Fibroblast of skin of right quadriceps (primary cell): ENCODE measurements around the gene CSTB.

Experiments
- DNase-seq: peaks from one replicate; pipeline ENCODE4 v3.0.0-alpha.2; 2013

The CSTB gene

DNA sequence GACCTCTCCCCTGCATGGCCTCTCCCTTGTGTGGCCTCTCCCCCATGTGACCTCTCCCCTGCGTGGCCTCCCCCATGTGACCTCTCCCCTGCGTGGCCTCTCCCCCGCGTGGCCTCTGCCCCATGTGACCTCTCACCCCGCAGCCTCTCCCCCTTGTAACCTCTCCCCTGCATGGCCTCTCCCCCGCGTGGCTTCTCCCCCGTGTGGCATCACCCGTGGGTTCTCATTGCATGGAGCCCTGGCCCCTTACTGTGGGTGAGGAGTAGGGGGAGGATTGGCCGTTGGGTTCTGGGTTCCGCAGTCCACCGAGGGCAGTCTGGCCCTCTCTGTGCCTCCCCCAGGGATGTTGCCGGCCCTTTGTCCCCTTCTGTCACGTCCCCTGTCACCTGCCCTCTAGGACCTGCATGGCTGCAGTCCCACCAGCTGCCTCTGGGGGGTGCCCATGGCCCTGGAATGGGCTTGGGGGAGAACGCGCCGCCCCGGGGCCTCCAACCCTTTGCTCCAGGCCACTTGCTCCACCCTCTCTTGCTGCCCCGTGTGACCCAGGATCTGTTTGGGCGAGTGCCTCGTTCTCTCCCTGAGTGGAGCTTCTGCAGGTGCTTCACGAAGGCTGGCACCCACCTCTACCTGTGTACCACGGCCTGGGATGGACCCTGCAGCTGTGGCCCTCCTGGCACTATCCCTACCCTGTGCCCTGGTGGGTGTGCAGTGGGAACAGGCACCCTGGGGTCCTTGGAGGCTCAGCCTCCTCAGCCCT, 34.6 kb upstream of the CSTB start:
- peak; percentile 48 for DNase-seq

DNA sequence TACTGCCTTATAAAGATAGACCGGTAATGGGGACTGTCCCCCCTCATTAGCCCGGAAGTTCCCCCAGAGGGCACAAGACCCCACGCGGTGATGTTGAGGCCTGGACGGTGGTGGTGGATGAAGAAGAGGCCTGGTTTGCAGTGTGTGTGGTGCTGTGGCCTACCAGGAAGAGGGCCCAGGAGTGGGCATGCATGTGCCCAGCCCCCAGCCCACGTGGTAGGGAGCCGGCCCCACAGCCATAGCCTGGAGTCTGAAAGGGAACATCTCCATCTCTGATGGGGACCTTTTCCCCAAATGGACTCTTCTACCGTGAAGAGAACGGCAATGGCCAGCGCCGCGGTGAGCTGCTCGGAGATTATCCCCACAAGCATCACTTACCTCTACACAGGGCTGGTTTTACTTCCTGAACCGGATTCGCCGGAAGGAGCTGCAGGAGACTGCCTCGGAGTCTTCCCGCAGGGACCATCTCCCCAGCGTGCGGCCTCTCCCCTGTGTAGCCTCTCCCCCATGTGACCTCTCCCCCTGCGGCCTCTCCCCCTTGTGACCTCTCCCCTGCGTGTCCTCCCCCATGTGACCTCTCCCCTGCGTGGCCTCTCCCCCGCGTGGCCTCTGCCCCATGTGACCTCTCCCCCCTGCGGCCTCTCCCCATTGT, 33.9 kb upstream of the CSTB start:
- DNase-seq: no peak

DNA sequence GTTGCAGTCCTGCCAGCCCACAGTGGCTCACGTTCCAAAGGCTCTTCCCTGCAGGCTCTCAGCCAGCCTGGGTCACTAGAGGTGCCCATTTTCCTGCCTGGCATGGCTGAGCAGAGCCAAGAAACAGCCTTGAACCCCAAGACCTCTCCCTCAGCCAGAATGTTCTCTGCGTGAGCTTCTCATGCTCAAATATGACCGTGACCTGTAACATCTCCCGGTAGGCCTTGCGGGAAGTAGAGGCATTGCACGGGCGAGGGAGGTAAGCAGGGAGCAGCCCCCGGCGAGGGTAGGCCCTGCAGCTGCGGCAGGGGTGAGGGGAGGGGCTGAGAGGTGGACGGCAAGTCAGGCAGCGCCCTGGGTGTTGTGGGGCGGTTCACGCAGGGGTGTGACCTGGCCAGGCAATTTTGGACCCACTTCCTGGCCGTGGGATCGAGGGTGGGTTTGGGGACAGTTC, 33.3 kb upstream of the CSTB start:
- DNase-seq: no peak

DNA sequence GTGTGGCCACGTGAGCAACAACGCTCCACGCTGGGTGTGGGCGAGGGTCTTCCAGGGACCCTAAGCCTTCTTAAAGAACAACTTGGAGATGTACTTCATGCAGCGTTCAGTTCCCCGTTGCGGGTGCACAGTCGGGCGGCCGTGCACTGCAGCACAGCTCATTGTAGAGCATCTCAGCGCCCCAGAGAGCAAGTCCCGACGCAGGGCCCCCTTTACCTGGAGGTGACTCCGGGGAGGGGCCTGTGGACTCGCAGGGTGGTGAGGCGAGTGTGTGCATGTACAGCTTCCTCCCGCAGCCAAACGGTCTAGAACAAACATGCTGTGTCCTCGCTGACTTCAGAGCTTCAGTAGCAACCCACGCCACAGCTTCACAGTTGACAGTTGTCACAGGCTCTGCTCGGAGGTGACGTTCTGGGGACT, 32.7 kb upstream of the CSTB start:
- DNase-seq: no peak

DNA sequence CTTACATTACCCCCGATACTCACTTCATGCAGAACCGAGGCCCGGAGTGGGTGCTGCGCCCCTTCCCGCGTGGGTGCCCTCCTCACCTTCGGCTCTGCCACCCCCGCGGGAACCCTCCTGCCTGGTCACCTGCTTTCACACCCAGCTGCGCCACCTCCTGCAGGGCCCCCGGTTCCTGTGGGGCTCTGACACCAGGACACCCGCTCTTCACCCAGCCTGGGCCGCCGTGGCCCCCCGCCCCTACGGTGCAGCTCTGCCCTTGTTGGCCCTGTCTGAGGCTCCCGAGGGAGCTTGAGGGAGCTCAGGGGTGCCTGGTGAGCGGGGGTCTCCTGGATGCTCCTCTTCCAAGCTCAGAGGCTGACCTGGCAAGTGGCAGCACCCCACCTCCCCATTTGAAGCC, 32.3 kb upstream of the CSTB start:
- DNase-seq: no peak

DNA sequence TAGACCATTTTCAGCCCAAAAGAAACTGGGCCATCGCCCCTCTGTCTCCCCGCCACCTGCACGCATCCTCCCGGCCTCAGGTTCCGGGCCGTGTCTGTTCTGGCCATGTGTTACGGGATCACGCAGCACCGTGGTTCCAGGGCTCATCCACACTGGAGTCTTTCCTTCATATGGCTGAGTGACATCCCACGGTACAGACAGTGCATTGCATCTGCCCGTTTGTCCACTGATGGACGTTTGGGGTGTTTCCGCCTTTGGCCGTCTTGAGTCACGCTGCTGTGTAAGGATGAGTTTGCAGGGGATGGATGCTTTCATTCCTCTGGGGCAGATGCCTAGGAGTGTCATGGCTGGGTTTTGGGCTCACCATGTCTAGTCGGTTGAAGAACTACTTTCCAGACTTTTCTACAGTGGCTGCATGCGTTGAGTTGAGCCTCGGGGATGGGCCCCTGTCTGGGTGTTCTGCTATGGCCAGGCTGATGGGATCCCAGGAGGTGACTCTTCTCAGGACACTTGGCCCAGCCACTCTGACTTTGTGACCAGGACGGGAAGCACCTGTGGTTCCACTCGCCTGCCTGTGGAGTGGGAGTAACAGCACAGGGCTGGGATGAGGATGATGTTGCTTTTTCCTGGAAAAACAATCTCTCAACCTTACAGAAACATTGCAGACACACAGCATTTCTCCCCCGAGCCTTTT, 30.1 kb upstream of the CSTB start:
- no peak for DNase-seq

DNA sequence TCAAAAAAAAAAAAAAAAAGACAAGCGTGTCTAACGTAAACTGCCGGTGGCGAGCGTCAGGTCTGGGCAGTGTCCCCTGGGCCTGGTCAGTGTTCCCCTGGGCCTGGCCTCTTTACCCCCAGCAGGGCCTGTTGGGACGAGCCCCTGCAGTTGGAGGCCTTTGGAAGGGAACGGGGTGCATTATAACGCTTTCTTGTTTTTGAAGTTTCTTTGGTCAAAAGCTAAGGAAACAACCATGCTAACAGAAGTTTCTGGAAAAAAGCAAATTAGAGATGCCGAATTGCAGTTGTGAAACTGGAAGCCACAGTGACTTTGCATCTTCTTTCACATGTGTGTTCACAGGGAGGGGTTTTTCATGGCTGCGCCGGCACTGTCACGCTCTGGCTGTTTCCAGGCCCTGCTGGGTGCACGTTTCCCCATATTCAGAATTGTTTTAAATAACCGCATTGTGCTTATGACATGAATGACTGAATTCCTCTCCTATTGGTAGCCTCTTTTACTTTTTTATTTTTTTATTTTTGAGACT, 29.2 kb upstream of the CSTB start:
- no peak for DNase-seq

DNA sequence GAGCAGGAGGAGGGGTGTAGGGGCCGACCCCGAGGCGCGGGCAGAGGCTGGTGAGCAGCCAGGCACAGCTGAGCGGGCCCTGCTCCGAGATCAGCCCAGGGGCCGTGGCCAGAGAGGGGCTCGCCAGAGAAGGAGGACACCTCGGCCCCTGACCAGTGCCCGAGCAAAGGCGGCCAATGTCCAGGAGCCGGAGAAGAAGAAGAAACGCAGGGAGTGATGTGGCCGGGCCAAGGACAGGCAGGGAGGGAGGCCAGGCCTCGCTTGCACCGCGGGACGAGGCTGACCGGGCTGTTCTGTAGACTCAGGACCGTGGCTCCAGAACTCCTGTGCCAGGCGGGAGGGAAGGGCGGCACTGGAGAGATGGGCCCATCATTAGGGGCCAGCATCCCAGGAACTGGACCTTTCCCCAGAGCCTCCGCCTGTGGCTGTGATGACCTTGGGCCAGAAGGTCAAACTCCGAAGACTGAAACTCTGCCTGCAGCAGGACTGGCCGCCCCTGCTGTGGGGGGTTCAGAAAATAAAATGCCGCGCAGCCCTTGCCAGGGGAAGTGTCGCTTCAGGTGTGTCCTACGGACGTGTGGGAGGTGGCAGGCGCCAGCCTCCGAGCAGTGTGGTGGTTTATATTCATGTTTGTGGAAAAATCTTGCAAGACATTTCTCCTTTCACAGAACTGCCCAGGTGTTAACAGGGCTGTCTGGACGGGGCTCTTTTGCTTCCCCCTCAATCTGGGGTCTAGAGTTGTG, 27.6 kb upstream of the CSTB start:
- no peak for DNase-seq

DNA sequence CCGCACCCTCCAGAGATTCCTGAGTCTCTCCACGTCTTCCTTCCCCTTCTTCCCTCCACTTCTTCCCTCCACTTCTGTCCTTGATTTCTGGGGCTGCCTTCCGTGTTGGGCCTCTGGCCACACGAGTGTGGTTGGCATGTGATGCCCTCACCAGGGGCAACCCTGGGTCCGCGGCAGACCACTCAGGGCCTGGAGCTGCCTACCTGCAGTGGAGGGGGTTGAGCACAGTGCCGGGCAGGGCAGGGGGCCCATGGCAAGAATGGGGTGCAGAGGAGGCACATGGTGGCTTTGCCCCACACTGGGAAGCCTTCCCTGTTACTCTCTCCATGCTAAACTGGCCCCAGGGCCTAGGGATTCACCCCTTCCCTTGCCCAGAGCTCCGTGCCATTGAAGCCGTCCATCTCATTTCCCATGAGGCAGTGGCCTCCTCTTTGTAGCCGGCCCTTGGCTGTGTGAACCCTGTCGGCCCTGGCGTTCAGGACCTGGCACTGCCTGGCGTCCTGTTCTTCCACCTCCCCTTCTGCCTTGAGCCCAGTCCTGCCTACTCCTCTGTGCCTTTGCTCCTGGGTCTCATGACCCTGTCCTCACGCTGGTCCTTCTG, 26.7 kb upstream of the CSTB start:
- no peak for DNase-seq

DNA sequence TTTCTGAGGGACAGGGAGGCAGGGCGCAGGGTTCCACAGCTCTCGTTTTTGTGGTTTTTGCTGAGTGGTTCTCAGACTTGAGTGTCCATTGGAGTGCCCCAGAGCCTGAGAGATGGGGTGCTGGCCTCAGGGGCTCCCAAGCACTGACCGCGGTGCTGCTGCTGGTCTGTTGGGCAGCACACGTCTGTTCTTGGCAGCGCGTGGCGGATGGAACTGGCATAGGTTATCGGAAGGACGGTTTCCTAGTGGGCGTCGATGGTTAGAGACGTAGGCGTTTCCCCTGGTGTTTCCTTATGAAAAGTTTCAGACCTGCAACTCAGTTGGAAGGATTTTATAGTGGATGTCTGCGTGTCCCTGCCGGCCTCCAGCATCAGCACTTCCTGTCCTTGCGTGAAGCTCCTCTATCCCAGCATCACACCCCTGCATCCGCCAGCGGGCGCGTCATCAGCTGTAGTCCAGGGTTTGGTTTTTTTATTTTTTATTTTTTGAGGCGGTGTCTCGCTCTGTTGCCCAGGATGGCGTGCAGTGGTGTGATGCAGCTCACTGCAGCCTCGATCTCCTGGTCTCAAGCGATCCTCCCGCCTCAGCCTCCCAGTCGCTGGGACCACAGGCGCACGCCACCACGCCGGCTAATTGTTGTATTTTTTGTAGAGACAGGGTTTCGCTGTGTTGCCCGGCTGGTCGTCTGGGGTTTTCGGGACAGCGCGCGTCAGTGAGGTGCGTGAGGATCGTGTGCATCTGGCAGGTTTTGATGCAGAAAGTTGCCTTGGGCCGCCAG, 25.1 kb upstream of the CSTB start:
- DNase-seq: no peak

DNA sequence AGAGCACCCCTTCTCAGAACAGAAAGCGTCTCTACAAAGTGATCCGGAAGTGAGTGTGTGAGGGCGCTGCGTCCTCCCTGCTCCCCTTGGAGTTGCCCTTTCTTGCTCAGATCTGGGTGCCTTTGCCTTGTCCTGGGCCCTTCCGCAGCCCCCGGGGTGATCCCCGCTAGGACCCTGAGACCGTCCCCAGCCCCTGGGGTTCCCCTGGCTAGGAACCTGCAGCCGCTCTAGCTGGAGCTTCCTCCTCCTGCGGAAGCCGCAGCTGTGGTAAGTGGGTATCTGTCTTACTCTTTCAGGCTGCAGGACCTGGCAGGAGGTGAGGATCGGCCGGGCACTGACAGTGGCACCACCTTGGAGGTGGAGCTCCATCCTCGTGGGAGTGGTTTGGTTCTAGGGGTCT, 24.5 kb upstream of the CSTB start:
- no peak for DNase-seq

DNA sequence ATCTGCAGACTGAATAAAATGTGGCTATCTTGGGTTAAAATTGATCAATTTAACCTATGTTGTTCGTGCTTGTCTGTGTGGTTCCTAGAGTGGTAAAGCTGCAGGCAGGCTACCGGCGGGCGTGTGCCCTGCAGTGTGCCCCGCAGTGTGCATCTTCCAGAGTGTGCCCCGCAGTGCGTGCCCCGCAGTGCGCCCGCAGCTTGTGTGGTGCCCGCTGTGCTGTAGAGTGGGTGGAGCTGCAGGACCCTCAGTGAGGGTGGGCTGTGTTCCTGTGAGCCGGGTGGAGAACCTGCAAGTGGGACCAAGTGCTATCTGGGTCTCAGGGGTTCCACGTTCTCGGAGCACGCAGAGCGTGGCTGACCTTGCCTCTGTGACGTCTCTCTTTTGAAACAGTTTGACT, 24.0 kb upstream of the CSTB start:
- DNase-seq: no peak

DNA sequence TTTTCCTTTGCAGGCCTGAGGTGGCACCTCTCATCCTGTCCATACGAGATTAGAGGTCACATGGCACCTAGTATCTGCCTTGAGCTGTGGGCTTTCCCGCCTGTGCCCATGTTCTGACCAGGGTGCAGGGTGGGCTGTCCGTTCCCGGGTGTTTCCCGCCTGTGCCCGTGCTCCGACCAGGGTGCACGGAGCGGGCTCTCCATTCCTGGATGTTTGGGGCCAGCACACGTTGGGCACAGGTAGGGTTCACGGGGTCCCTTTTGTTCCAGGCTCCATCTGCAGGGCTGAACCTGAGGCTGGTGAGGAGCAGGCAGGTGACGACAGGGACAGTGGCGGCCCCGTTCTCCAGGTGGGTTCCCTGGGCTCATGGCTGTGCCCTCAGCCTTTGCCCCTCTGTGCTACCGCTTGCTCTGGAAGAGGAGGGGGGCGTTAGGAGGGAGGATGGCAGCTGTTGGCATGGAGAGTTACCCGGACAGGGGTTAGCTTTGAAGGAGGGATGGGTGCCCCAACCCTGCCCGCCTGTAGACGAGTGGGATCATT, 23.3 kb upstream of the CSTB start:
- DNase-seq: no peak

DNA sequence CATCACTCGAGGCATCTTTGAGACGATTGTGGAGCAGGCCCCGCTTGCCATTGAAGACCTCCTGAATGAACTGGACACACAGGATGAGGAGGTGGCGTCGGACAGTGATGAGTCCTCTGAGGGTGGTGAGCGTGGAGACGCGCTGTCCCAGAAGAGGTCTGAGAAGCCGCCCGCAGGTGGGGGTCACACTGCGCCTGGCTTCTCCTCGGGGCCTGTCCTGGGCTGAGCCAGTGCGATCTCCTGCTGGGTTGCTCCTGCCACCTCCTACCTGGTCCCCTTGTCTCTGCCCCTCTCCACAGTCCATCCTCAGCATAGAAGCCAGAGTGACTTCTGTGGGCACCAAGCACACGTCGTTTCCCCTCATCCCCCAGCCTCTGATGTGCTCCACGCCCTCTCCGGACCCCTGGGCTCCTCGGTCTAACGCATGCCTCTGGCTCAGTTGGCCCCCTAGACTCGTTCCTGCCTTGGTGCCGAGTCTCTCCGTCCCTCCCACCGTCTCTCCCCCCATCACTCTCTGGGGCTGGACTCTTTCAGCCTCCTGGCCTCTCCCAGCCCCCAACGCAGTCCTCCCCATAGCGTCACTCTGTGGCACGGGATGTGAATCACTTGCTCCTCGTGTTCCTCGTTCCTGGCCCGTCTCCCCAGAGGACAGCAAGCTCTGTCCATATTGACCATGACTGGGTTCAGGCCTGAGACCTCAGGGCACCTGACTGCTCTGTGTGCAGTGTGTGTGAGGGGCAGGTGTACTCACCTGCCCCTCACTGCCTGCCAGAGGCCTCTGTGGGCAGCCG, 22.0 kb upstream of the CSTB start:
- DNase-seq: no peak

DNA sequence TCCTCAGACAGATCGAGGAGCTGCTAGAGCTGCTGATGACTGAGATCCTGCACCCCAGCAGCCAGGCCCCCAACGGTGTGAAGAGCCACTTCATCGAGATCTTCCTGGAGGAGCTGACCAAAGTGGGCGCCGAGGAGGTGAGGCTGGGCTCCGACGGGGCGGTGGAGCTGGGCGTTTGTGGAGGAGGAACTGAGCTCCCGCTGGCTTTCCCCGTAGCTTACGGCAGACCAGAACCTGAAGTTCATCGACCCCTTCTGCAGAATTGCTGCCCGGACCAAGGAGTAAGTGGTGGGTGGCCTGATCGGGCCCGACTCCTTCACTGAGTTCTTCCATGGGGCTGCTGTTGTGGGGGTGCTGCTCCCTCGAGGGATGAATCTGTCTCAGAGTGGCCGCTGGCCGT, 21.3 kb upstream of the CSTB start:
- DNase-seq: no peak

DNA sequence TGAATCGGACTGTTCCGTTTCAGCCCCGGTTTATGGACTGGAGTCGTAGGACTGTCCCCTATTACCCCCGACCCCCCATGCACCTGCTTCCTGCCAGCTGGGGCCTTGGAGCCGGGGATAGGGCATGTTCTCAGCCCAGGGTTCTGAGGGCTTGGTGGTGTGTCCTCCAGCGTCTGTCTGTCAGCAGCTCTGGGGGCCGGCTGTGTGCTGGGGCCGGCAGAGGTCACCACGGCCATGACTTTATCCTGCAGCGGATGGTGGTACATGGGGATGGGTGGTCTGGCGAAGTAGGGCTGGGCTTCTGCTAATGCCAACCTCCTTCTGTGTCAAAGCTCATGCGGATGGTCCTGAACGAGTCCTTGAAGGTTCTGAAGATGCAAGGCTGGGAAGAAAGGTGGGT, 18.7 kb upstream of the CSTB start:
- DNase-seq: no peak

DNA sequence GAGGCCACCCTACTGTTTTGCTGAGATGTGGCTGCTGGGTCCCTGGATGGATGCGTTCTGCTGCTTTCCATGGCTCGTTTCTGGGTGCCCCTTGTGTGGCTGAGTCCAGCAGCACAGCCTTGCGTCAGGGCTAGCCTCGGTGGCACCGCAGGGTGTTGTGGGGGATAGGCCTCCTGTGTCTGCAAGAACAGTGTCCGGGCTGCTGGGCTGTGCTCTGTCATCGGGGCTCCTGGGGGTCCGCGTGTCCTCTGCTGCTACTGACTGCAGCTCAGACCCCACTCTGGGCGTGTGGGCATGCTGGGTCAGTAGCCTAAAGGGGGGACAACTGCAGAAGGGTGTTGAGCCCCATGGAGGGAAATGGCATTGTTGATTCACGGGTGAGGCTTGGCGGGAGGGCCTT, 18.2 kb upstream of the CSTB start:
- no peak for DNase-seq

DNA sequence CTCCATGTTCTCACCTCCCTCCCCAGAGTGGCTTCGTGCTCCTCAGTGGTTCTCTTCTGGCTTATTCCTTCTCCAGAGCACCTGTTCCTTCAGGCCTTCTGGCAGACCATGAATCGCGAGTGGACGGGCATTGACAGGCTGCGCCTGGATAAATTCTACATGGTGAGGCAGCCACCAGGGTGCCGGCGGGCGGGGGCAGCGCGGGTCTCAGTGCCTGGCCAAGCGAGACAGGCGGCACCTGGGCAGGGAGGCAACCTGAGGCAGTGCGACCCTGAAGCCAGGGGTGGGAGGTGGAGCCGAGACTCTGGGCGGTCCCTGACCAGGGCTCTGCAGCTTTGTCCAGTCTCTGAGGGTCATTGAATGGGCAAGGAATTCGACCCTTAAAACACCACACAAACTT, 17.1 kb upstream of the CSTB start:
- no peak for DNase-seq

DNA sequence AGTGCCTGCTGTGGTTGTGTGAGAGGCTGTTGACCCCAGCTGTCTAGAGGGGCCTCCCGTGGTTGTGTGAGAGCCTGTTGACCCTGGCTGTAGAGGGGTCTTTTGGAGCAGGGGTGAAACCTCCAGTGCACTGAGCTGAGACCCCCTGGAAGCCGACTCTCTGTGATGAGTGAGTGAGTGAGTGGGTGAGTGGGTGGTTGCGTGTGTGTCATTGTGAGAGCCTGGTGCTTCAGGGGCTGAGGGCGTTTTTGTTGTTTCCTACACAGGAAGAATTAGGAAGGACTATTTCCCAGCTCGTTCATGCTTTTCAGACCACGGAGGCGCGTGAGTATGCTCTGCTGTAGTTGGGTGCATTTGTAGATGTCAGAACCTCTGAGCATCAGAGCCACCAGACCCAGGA, 16.3 kb upstream of the CSTB start:
- DNase-seq: no peak

DNA sequence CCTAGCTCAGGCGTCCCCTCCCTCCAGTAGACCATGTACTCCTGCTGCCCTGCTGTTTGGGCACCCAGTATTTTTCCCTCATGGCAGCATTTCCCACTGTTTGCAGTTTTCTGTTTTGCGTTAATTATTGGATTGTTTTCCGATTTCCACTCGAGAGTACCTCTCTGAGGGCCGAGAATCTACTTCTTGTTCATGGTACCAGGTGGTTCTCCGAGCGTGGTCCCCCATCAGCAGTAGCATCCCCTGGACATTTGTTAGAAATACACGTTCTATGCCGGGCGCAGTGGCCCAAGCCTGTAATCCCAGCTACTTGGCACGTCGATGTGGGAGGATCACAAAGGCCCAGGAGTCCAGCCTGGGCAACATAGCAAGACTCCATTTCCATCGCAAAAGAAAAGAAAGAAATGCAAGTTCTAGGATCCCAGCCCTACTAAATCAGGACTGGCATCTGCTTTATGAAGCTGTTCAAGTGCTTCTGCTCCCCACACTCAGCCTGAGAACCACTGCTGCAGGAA, 14.0 kb upstream of the CSTB start:
- DNase-seq: no peak
